HepG2 (cell line): ENCODE results near the gene FBF1. TPM values are rescaled to one million over a fixed set of nuclear protein-coding genes. Genes with fewer than 3 reads are reported as not detected.
A peak's percentile ranks its signal among the peaks of the same experiment; 100 is the strongest.

Experiments
- ATF1 ChIP-seq: IDR thresholded peaks from 2 replicates; pipeline ENCODE4 v1.6.1; 2016; ENCODE audit warnings: mild to moderate bottlenecking, control low read depth
- CEBPB ChIP-seq: IDR thresholded peaks from 2 replicates; pipeline ENCODE4 v1.6.1; 2011; ENCODE audit warnings: low read depth, low read length, improper control_type of control experiment, borderline replicate concordance
- FOSL2 ChIP-seq: sonication (generic); formaldehyde crosslinking; IDR thresholded peaks from 2 replicates; pipeline ENCODE4 v1.4.0; 2020; ENCODE audit warnings: missing genetic modification reagents
- HDAC1 ChIP-seq: sonication (generic); formaldehyde crosslinking; IDR thresholded peaks from 2 replicates; pipeline ENCODE4 v1.5.1; 2020; ENCODE audit warnings: mild to moderate bottlenecking, missing genetic modification reagents
- RCOR2 ChIP-seq: IDR thresholded peaks from 2 replicates; pipeline ENCODE4 v1.6.1; 2016; ENCODE audit warnings: missing biosample characterization, missing genetic modification reagents
- ZNF720 ChIP-seq: sonication (generic); formaldehyde crosslinking; IDR thresholded peaks from 2 replicates; pipeline ENCODE4 v1.4.0; 2020; ENCODE audit warnings: missing genetic modification reagents
- ZNF839 ChIP-seq: sonication (generic); formaldehyde crosslinking; IDR thresholded peaks from 2 replicates; pipeline ENCODE4 v1.4.0; 2020; ENCODE audit warnings: missing genetic modification reagents, mild to moderate bottlenecking, borderline replicate concordance
- ZNF883 ChIP-seq: sonication (generic); formaldehyde crosslinking; IDR thresholded peaks from 2 replicates; pipeline ENCODE4 v1.5.1; 2020; ENCODE audit warnings: mild to moderate bottlenecking, missing genetic modification reagents; ENCODE audit errors: not compliant biosample characterization
- polyA plus RNA-seq, 8 experiments: library from polyadenylated mRNA; depleted of rRNA in 3 of 8; stranded (reverse) in 7 of 8; unstranded in 1 of 8; fragments of >200 nt; fragmentation: Illumina TruSeq in 4 of 8; extraction: Trizol in 4 of 8; gene quantifications; 2 replicates each; pipeline versions ENCODE4 v1.2.1 to v1.2.3, GENCODE V29; 2011 to 2016; ENCODE audit warnings: low read depth in 4 of 8, missing spikeins in 1 of 8, mixed read lengths in 1 of 8; ENCODE audit not compliant: insufficient read depth in 1 of 8
- total RNA-seq, 5 experiments: library from RNA; depleted of rRNA; stranded (reverse); fragments of >200 nt; fragmentation: Illumina TruSeq; extraction: Trizol; gene quantifications; 2 replicates each; pipeline ENCODE4 v1.2.3, GENCODE V29; 2016; ENCODE audit warnings: low read depth in 1 of 5
- TF ChIP-seq, protein P1 (sequence below): sonication (generic); formaldehyde crosslinking; IDR thresholded peaks from 2 replicates; pipeline ENCODE4 v1.5.1; 2020; ENCODE audit warnings: missing genetic modification reagents, mild to moderate bottlenecking, borderline replicate concordance
- TF ChIP-seq, protein P2 (sequence below): sonication (generic); formaldehyde crosslinking; IDR thresholded peaks from 2 replicates; pipeline ENCODE4; 2020; ENCODE audit warnings: missing genetic modification reagents, mild to moderate bottlenecking, borderline replicate concordance
- TF ChIP-seq, protein P3 (sequence below): sonication (generic); formaldehyde crosslinking; IDR thresholded peaks from 2 replicates; pipeline ENCODE4 v1.5.0; 2020; ENCODE audit warnings: mild to moderate bottlenecking, missing genetic modification reagents, borderline replicate concordance
- TF ChIP-seq, protein P4 (sequence below): sonication (generic); formaldehyde crosslinking; IDR thresholded peaks from 2 replicates; pipeline ENCODE4 v1.4.0; 2020; ENCODE audit warnings: mild to moderate bottlenecking, missing genetic modification reagents, borderline replicate concordance
- TF ChIP-seq, protein P5 (sequence below): sonication (generic); formaldehyde crosslinking; IDR thresholded peaks from 2 replicates; pipeline ENCODE4 v1.4.0; 2020; ENCODE audit warnings: mild to moderate bottlenecking, missing genetic modification reagents
- TF ChIP-seq, protein P6 (sequence below): sonication (generic); formaldehyde crosslinking; IDR thresholded peaks from 2 replicates; pipeline ENCODE4 v1.5.0; 2020; ENCODE audit warnings: mild to moderate bottlenecking, missing genetic modification reagents

FBF1 gene
- total and polyA plus RNA-seq, 2 of the 13 experiments (the other 11 are each of a cell fraction or from before 2014, with no cell fraction given), result 2.4 to 8.1 TPM

DNA sequence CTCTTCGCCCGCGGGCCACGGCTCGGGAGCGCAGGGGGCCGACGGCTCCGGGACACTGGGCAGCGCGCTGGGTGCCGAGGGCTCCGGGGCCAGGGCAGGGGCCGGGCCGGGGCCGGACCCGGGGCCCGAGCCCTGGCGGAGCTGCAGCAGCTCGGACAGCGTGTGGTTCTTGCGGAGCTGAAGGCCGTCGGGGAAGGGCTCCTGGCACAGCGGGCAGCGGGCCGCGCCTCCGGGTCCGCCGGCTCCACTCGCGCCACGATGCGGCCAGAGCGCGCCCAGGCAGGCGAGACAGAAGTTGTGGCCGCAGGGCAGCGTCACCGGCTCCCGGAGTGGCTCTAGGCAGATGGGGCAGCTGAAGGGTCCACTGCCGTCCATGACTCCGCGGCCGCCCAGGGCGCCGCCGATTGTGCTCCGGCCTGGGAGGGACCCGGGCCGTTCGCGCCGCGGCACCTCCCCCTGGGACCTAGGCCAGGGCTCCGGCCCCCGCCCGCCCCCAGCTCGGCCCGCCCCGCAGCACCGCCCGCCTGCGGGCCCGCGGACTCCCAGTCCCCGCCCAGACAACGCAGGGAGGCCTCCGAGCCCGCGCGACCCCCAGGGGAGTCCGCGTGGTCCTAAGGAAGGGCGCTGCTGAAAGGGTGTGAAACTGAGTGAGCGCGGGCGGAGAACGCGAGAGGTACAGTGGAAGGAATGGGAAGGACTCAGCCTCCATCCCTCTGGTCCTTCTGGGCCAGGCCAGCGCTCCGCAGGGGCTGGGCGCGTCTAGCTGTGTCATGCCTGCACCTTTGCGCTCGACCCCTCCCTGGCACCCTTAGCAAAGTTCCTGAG is 62.5 kb downstream of the FBF1 start, which contains the start of gene TRIM47 (continued):
- TF ChIP-seq, protein P1, sequence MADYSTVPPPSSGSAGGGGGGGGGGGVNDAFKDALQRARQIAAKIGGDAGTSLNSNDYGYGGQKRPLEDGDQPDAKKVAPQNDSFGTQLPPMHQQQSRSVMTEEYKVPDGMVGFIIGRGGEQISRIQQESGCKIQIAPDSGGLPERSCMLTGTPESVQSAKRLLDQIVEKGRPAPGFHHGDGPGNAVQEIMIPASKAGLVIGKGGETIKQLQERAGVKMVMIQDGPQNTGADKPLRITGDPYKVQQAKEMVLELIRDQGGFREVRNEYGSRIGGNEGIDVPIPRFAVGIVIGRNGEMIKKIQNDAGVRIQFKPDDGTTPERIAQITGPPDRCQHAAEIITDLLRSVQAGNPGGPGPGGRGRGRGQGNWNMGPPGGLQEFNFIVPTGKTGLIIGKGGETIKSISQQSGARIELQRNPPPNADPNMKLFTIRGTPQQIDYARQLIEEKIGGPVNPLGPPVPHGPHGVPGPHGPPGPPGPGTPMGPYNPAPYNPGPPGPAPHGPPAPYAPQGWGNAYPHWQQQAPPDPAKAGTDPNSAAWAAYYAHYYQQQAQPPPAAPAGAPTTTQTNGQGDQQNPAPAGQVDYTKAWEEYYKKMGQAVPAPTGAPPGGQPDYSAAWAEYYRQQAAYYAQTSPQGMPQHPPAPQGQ, result no peak
- TF ChIP-seq, protein P2, sequence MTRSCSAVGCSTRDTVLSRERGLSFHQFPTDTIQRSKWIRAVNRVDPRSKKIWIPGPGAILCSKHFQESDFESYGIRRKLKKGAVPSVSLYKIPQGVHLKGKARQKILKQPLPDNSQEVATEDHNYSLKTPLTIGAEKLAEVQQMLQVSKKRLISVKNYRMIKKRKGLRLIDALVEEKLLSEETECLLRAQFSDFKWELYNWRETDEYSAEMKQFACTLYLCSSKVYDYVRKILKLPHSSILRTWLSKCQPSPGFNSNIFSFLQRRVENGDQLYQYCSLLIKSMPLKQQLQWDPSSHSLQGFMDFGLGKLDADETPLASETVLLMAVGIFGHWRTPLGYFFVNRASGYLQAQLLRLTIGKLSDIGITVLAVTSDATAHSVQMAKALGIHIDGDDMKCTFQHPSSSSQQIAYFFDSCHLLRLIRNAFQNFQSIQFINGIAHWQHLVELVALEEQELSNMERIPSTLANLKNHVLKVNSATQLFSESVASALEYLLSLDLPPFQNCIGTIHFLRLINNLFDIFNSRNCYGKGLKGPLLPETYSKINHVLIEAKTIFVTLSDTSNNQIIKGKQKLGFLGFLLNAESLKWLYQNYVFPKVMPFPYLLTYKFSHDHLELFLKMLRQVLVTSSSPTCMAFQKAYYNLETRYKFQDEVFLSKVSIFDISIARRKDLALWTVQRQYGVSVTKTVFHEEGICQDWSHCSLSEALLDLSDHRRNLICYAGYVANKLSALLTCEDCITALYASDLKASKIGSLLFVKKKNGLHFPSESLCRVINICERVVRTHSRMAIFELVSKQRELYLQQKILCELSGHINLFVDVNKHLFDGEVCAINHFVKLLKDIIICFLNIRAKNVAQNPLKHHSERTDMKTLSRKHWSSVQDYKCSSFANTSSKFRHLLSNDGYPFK (CRISPR knock-in tag), result peak; percentile 22; the same call in 1 of the 2 replicates
- peak; percentile 33 for TF ChIP-seq FOSL2 (CRISPR knock-in tag)
- TF ChIP-seq, protein P3, sequence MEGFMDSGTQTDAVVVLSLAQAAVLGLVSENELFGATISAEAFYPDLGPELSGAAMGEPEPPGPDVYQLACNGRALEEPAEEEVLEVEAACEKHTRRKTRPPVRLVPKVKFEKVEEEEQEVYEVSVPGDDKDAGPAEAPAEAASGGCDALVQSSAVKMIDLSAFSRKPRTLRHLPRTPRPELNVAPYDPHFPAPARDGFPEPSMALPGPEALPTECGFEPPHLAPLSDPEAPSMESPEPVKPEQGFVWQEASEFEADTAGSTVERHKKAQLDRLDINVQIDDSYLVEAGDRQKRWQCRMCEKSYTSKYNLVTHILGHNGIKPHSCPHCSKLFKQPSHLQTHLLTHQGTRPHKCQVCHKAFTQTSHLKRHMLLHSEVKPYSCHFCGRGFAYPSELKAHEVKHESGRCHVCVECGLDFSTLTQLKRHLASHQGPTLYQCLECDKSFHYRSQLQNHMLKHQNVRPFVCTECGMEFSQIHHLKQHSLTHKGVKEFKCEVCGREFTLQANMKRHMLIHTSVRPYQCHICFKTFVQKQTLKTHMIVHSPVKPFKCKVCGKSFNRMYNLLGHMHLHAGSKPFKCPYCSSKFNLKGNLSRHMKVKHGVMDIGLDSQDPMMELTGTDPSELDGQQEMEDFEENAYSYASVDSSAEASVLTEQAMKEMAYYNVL (CRISPR knock-in tag), result peak; percentile 42; the same call in 1 of the 2 replicates
- no peak for TF ChIP-seq ATF1 (CRISPR knock-in tag)
- TF ChIP-seq, protein P4, sequence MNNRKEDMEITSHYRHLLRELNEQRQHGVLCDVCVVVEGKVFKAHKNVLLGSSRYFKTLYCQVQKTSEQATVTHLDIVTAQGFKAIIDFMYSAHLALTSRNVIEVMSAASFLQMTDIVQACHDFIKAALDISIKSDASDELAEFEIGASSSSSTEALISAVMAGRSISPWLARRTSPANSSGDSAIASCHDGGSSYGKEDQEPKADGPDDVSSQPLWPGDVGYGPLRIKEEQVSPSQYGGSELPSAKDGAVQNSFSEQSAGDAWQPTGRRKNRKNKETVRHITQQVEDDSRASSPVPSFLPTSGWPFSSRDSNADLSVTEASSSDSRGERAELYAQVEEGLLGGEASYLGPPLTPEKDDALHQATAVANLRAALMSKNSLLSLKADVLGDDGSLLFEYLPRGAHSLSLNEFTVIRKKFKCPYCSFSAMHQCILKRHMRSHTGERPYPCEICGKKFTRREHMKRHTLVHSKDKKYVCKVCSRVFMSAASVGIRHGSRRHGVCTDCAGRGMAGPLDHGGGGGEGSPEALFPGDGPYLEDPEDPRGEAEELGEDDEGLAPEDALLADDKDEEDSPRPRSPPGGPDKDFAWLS (CRISPR knock-in tag), result 0 out of 2 replicates have a peak, but pooled peaks have one; percentile 52
- TF ChIP-seq, protein P5, sequence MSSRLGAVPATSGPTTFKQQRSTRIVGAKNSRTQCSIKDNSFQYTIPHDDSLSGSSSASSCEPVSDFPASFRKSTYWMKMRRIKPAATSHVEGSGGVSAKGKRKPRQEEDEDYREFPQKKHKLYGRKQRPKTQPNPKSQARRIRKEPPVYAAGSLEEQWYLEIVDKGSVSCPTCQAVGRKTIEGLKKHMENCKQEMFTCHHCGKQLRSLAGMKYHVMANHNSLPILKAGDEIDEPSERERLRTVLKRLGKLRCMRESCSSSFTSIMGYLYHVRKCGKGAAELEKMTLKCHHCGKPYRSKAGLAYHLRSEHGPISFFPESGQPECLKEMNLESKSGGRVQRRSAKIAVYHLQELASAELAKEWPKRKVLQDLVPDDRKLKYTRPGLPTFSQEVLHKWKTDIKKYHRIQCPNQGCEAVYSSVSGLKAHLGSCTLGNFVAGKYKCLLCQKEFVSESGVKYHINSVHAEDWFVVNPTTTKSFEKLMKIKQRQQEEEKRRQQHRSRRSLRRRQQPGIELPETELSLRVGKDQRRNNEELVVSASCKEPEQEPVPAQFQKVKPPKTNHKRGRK, result no peak
- TF ChIP-seq CEBPB, result no peak
- TF ChIP-seq ZNF720 (CRISPR knock-in tag), result peak; percentile 83; the same call in 1 of the 2 replicates
- peak; percentile 80 for TF ChIP-seq HDAC1 (CRISPR knock-in tag)
- TF ChIP-seq ZNF839 (CRISPR knock-in tag), result no peak
- no peak; the same call in 1 of the 2 replicates for TF ChIP-seq RCOR2 (CRISPR knock-in tag)
- no peak for TF ChIP-seq ZNF883 (CRISPR knock-in tag)
- TF ChIP-seq, protein P6, sequence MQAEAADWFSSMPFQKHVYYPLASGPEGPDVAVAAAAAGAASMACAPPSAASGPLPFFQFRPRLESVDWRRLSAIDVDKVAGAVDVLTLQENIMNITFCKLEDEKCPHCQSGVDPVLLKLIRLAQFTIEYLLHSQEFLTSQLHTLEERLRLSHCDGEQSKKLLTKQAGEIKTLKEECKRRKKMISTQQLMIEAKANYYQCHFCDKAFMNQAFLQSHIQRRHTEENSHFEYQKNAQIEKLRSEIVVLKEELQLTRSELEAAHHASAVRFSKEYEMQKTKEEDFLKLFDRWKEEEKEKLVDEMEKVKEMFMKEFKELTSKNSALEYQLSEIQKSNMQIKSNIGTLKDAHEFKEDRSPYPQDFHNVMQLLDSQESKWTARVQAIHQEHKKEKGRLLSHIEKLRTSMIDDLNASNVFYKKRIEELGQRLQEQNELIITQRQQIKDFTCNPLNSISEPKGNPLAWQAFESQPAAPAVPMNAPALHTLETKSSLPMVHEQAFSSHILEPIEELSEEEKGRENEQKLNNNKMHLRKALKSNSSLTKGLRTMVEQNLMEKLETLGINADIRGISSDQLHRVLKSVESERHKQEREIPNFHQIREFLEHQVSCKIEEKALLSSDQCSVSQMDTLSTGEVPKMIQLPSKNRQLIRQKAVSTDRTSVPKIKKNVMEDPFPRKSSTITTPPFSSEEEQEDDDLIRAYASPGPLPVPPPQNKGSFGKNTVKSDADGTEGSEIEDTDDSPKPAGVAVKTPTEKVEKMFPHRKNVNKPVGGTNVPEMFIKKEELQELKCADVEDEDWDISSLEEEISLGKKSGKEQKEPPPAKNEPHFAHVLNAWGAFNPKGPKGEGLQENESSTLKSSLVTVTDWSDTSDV, result 0 out of 2 replicates have a peak, but pooled peaks have one; percentile 39
